ENCODE results near the gene ARL4C. TPM values are rescaled to one million over a fixed set of nuclear protein-coding genes. Genes with fewer than 3 reads are reported as not detected.
A peak's percentile ranks its signal among the peaks of the same experiment; 100 is the strongest.
"Not testable (repeated sequence)": the region's sequence is repeated elsewhere in the genome, so short reads cannot be mapped to it uniquely, and the experiment has no call there.

The ARL4C gene
- total RNA-seq, 1 experiment from 2014 or later, result 13.0 TPM

- Histone ChIP-seq H3K4me1 (no peaks in the 10 kb centered on the region), H3K36me3 (no peaks in the 10 kb centered on the region), H3K27me3 (no peaks in the 10 kb centered on the region), H3K4me3 (no peak overlapping the region), H3K9me3 (replicated peaks) (no peaks in the 10 kb centered on the region), H3K27ac (no peak overlapping the region)
- DNase-seq, result no peak
Measured at GRCh38 chr2:234469251-234469845, 27.5 kb downstream of the ARL4C start.

GRCh38 chr2:234468503-234468902, 28.4 kb downstream of the ARL4C start:
- DNase-seq, result no peak
- no peak overlapping the region for H3K4me3 ChIP-seq
- no peaks in the 10 kb centered on the region for H3K9me3 ChIP-seq (replicated peaks)
- H3K4me1 ChIP-seq, result no peaks in the 10 kb centered on the region
- H3K27me3 ChIP-seq, result no peaks in the 10 kb centered on the region
- no peak overlapping the region for H3K27ac ChIP-seq
- no peaks in the 10 kb centered on the region for H3K36me3 ChIP-seq

- no peaks in the 10 kb centered on the region for H3K9me3 ChIP-seq (replicated peaks)
- H3K27me3 ChIP-seq, result no peaks in the 10 kb centered on the region
- no peaks in the 10 kb centered on the region for H3K36me3 ChIP-seq
- no peak overlapping the region for H3K27ac ChIP-seq
- H3K4me1 ChIP-seq, result no peaks in the 10 kb centered on the region
- DNase-seq, result peak in 1 of 2 experiments; percentile 34
- no peak overlapping the region for H3K4me3 ChIP-seq
Measured at GRCh38 chr2:234467289-234467688, 29.6 kb downstream of the ARL4C start.

- H3K27me3 ChIP-seq, result 0 out of 2 replicates have a peak, but pooled peaks cover 3% of the 10 kb centered on the region
- H3K4me3 ChIP-seq, result no peak overlapping the region
- no peaks in the 10 kb centered on the region for H3K9me3 ChIP-seq (replicated peaks)
- H3K4me1 ChIP-seq, result no peaks in the 10 kb centered on the region
- no peaks in the 10 kb centered on the region for H3K36me3 ChIP-seq
- DNase-seq, result no peak
- no peak overlapping the region for H3K27ac ChIP-seq
Measured at GRCh38 chr2:234464291-234464645, 32.6 kb downstream of the ARL4C start.

- no peak for DNase-seq
- H3K27me3 ChIP-seq, result 0 out of 2 replicates have a peak, but pooled peaks cover 3% of the 10 kb centered on the region
- no peaks in the 10 kb centered on the region for H3K36me3 ChIP-seq
- H3K9me3 ChIP-seq (replicated peaks), result no peaks in the 10 kb centered on the region
- H3K27ac ChIP-seq, result no peak overlapping the region
- H3K4me1 ChIP-seq, result no peaks in the 10 kb centered on the region
- no peak overlapping the region for H3K4me3 ChIP-seq
Measured at GRCh38 chr2:234463626-234464290, 33.1 kb downstream of the ARL4C start.

- no peaks in the 10 kb centered on the region for H3K36me3 ChIP-seq
- H3K27ac ChIP-seq, result no peak overlapping the region
Measured at GRCh38 chr2:234462218-234462992, 34.5 kb downstream of the ARL4C start.

GRCh38 chr2:234459401-234460009, 37.4 kb downstream of the ARL4C start:
- no peak overlapping the region for H3K27ac ChIP-seq
- 0 out of 2 replicates have a peak, but pooled peaks cover 3% of the 10 kb centered on the region for H3K27me3 ChIP-seq
- DNase-seq, result no peak
- H3K9me3 ChIP-seq (replicated peaks), result no peaks in the 10 kb centered on the region
- no peaks in the 10 kb centered on the region for H3K36me3 ChIP-seq
- H3K4me3 ChIP-seq, result no peak overlapping the region
- no peaks in the 10 kb centered on the region for H3K4me1 ChIP-seq

More at GRCh38 chr2:234462218-234462992, 34.5 kb downstream of the ARL4C start:
- Histone ChIP-seq H3K9me3 (replicated peaks) (no peaks in the 10 kb centered on the region), H3K4me3 (no peak overlapping the region), H3K27me3 (0 out of 2 replicates have a peak, but pooled peaks cover 3% of the 10 kb centered on the region), H3K4me1 (no peaks in the 10 kb centered on the region)
- DNase-seq, result no peak

GRCh38 chr2:234458466-234458865, 38.4 kb downstream of the ARL4C start:
- DNase-seq, result no peak
- H3K4me1 ChIP-seq, result no peaks in the 10 kb centered on the region
- no peaks in the 10 kb centered on the region for H3K36me3 ChIP-seq
- H3K27me3 ChIP-seq, result 0 out of 2 replicates have a peak, but pooled peaks cover 3% of the 10 kb centered on the region
- no peak overlapping the region for H3K4me3 ChIP-seq
- H3K27ac ChIP-seq, result no peak overlapping the region
- H3K9me3 ChIP-seq (replicated peaks), result no peaks in the 10 kb centered on the region

GRCh38 chr2:234457421-234457820, 39.5 kb downstream of the ARL4C start:
- no peak overlapping the region for H3K4me3 ChIP-seq
- no peaks in the 10 kb centered on the region for H3K4me1 ChIP-seq
- 0 out of 2 replicates have a peak, but pooled peaks cover 3% of the 10 kb centered on the region for H3K27me3 ChIP-seq
- H3K36me3 ChIP-seq, result no peaks in the 10 kb centered on the region
- H3K27ac ChIP-seq, result no peak overlapping the region
- H3K9me3 ChIP-seq (replicated peaks), result no peaks in the 10 kb centered on the region
- no peak for DNase-seq

- H3K36me3 ChIP-seq; H3K9me3 ChIP-seq (replicated peaks); H3K4me1 ChIP-seq; H3K27ac ChIP-seq; DNase-seq; H3K4me3 ChIP-seq; H3K27me3 ChIP-seq: not testable (repeated sequence)
Measured at GRCh38 chr2:234455246-234455645, 41.6 kb downstream of the ARL4C start.

- no peak for DNase-seq
- Histone ChIP-seq H3K36me3 (no peaks in the 10 kb centered on the region), H3K27ac (no peak overlapping the region), H3K27me3 (no peaks in the 10 kb centered on the region), H3K9me3 (replicated peaks) (no peaks in the 10 kb centered on the region), H3K4me3 (no peak overlapping the region), H3K4me1 (peaks cover 4% of the 10 kb centered on the region)
Measured at GRCh38 chr2:234454433-234454832, 42.4 kb downstream of the ARL4C start.

GRCh38 chr2:234453216-234453615, 43.7 kb downstream of the ARL4C start:
- Histone ChIP-seq H3K27ac (no peak overlapping the region), H3K36me3 (no peaks in the 10 kb centered on the region), H3K4me3 (no peak overlapping the region), H3K9me3 (replicated peaks) (no peaks in the 10 kb centered on the region), H3K4me1 (peaks cover 12% of the 10 kb centered on the region), H3K27me3 (no peaks in the 10 kb centered on the region)
- DNase-seq, result no peak

GRCh38 chr2:234451852-234452625, 44.8 kb downstream of the ARL4C start:
- H3K27ac ChIP-seq, result no peak overlapping the region
- no peak for DNase-seq
- no peak overlapping the region for H3K4me3 ChIP-seq
- H3K36me3 ChIP-seq, result no peaks in the 10 kb centered on the region
- no peaks in the 10 kb centered on the region for H3K9me3 ChIP-seq (replicated peaks)
- no peaks in the 10 kb centered on the region for H3K27me3 ChIP-seq
- H3K4me1 ChIP-seq, result peaks cover 12% of the 10 kb centered on the region

- Histone ChIP-seq H3K27ac (no peak overlapping the region), H3K9me3 (replicated peaks) (no peaks in the 10 kb centered on the region), H3K4me1 (peaks cover 12% of the 10 kb centered on the region)
Measured at GRCh38 chr2:234451242-234451641, 45.6 kb downstream of the ARL4C start.

More at GRCh38 chr2:234451242-234451641, 45.6 kb downstream of the ARL4C start:
- DNase-seq, result no peak
- Histone ChIP-seq H3K4me3 (no peak overlapping the region), H3K27me3 (no peaks in the 10 kb centered on the region), H3K36me3 (no peaks in the 10 kb centered on the region)
